SK-N-SH treated with all-trans-retinoic acid at 6 μM for 48 hours (cell line): ENCODE measurements around the gene SLC6A19.

Experiments
- ATAC-seq: fragments of 200-7000 bp; cut with Tn5 transposase; 3 replicates; pipeline ENCODE4 v1.9.1; 2020; ENCODE audit warnings: mild to moderate bottlenecking, moderate library complexity
- ARNTL ChIP-seq: fragments of 450-650 bp; formaldehyde crosslinking; IDR thresholded peaks from 2 replicates; pipeline ENCODE4 v1.5.0; 2020; ENCODE audit warnings: low read depth, mild to moderate bottlenecking, moderate library complexity, borderline replicate concordance
- BACH2 ChIP-seq: fragments of 250-450 bp; sonication (Bioruptor Pico); IDR thresholded peaks from 2 replicates; pipeline ENCODE4 v1.9.0; 2021; ENCODE audit warnings: mild to moderate bottlenecking, borderline replicate concordance
- CSDC2 ChIP-seq: fragments of 250-450 bp; sonication (Bioruptor Pico); IDR thresholded peaks from 2 replicates; pipeline ENCODE4 v1.5.0; 2020; ENCODE audit warnings: mild to moderate bottlenecking, moderate library complexity
- ESRRG ChIP-seq: fragments of 250-450 bp; sonication (Bioruptor Pico); IDR thresholded peaks from 2 replicates; pipeline ENCODE4 v1.6.1; 2021; ENCODE audit warnings: mild to moderate bottlenecking
- GLIS3 ChIP-seq: fragments of 250-450 bp; sonication (Bioruptor Pico); IDR thresholded peaks from 2 replicates; pipeline ENCODE4 v1.5.0; 2020; ENCODE audit warnings: mild to moderate bottlenecking, moderate library complexity
- OSR1 ChIP-seq: fragments of 250-450 bp; sonication (Bioruptor Pico); IDR thresholded peaks from 2 replicates; pipeline ENCODE4 v1.8.0; 2022; ENCODE audit warnings: moderate library complexity, mild to moderate bottlenecking, inconsistent platforms
- PPARA ChIP-seq: fragments of 250-450 bp; sonication (Bioruptor Pico); IDR thresholded peaks from 2 replicates; pipeline ENCODE4 v1.5.0; 2020; ENCODE audit warnings: mild to moderate bottlenecking, borderline replicate concordance
- RARB ChIP-seq: fragments of 250-450 bp; sonication (Bioruptor Pico); IDR thresholded peaks from 2 replicates; pipeline ENCODE4 v1.8.0; 2021; ENCODE audit warnings: mild to moderate bottlenecking, moderate library complexity
- SNAI2 ChIP-seq: fragments of 250-450 bp; sonication (Bioruptor Pico); IDR thresholded peaks from 2 replicates; pipeline ENCODE4 v1.5.0; 2020; ENCODE audit warnings: mild to moderate bottlenecking, moderate library complexity
- TCF4 ChIP-seq: fragments of 250-450 bp; sonication (Bioruptor Pico); IDR thresholded peaks from 2 replicates; pipeline ENCODE4 v1.8.0; 2021; ENCODE audit warnings: mild to moderate bottlenecking, moderate library complexity, borderline replicate concordance
- TOX ChIP-seq: fragments of 250-450 bp; sonication (Bioruptor Pico); IDR thresholded peaks from 2 replicates; pipeline ENCODE4 v1.8.0; 2021; ENCODE audit warnings: mild to moderate bottlenecking, moderate library complexity, borderline replicate concordance
- ZC3H10 ChIP-seq: fragments of 250-450 bp; sonication (Bioruptor Pico); IDR thresholded peaks from 2 replicates; pipeline ENCODE4 v1.5.1; 2021; ENCODE audit warnings: mild to moderate bottlenecking, moderate library complexity
- ZFP3 ChIP-seq: fragments of 250-450 bp; sonication (Bioruptor Pico); IDR thresholded peaks from 2 replicates; pipeline ENCODE4 v1.5.0; 2020; ENCODE audit warnings: mild to moderate bottlenecking, moderate library complexity
- ZFP30 ChIP-seq: fragments of 450-650 bp; formaldehyde crosslinking; IDR thresholded peaks from 2 replicates; pipeline ENCODE4 v1.5.0; 2022; ENCODE audit warnings: mild to moderate bottlenecking, moderate library complexity
- ZNF565 ChIP-seq: fragments of 450-650 bp; formaldehyde crosslinking; conservative IDR thresholded peaks from 2 replicates; pipeline ENCODE4 v1.5.0; 2020; ENCODE audit warnings: low read depth, mild to moderate bottlenecking, moderate library complexity
- ZNF70 ChIP-seq: fragments of 450-650 bp; formaldehyde crosslinking; IDR thresholded peaks from 2 replicates; pipeline ENCODE4 v1.5.0; 2020; ENCODE audit warnings: mild to moderate bottlenecking, moderate library complexity
- ZNF8 ChIP-seq: fragments of 450-650 bp; formaldehyde crosslinking; IDR thresholded peaks from 2 replicates; pipeline ENCODE4 v1.5.0; 2020; ENCODE audit warnings: mild to moderate bottlenecking, moderate library complexity
- TF ChIP-seq, protein P1 (sequence below): fragments of 250-450 bp; sonication (Bioruptor Pico); IDR thresholded peaks from 2 replicates; pipeline ENCODE4 v1.8.0; 2021; ENCODE audit warnings: low read depth, mild to moderate bottlenecking, moderate library complexity, borderline replicate concordance
- TF ChIP-seq, protein P2 (sequence below): fragments of 250-450 bp; sonication (Bioruptor Pico); IDR thresholded peaks from 2 replicates; pipeline ENCODE4 v1.5.0; 2020; ENCODE audit warnings: mild to moderate bottlenecking, moderate library complexity
- TF ChIP-seq, protein P3 (sequence below): fragments of 250-450 bp; sonication (Bioruptor Pico); IDR thresholded peaks from 2 replicates; pipeline ENCODE4 v1.8.0; 2020; ENCODE audit warnings: mild to moderate bottlenecking, moderate library complexity, borderline replicate concordance
- TF ChIP-seq, protein P4 (sequence below): fragments of 250-450 bp; sonication (Bioruptor Pico); IDR thresholded peaks from 2 replicates; pipeline ENCODE4 v1.5.1; 2021; ENCODE audit warnings: mild to moderate bottlenecking, moderate library complexity
- TF ChIP-seq, protein P5 (sequence below): fragments of 250-450 bp; sonication (Bioruptor Pico); IDR thresholded peaks from 2 replicates; pipeline ENCODE4 v1.5.1; 2020; ENCODE audit warnings: low read depth, mild to moderate bottlenecking, moderate library complexity

Gene SLC6A19

DNA sequence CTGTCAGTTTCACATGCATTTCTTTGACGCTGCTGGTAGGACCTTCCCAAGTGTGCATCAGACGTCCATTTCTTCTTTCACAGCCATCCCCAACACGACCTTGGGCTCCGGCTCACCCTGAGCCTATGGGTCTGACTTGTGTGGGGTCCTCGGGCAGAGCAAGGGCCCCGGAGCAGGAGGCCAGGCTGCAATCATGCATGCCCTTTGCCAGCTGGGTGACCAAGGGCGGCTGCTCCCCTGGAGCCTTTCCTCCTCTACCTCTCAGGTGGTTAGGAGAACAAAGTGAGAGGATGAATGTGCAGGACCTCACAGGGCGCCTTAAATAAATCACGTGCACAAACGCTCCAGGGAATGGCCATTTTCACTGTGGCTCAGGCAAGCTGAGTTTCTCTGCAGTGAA, 60.2 kb downstream of the SLC6A19 start:
- no peak for ATAC-seq
- TF ChIP-seq ZFP30 (CRISPR knock-in tag) (no peak), TOX (CRISPR knock-in tag) (no peak), OSR1 (CRISPR knock-in tag) (no peak), ZNF565 (no peak), SNAI2 (no peak)
- TF ChIP-seq, protein P1, sequence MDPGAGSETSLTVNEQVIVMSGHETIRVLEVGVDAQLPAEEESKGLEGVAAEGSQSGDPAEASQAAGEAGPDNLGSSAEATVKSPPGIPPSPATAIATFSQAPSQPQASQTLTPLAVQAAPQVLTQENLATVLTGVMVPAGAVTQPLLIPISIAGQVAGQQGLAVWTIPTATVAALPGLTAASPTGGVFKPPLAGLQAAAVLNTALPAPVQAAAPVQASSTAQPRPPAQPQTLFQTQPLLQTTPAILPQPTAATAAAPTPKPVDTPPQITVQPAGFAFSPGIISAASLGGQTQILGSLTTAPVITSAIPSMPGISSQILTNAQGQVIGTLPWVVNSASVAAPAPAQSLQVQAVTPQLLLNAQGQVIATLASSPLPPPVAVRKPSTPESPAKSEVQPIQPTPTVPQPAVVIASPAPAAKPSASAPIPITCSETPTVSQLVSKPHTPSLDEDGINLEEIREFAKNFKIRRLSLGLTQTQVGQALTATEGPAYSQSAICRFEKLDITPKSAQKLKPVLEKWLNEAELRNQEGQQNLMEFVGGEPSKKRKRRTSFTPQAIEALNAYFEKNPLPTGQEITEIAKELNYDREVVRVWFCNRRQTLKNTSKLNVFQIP (CRISPR knock-in tag): no peak
- TF ChIP-seq, all 23 proteins: peak for 0

DNA sequence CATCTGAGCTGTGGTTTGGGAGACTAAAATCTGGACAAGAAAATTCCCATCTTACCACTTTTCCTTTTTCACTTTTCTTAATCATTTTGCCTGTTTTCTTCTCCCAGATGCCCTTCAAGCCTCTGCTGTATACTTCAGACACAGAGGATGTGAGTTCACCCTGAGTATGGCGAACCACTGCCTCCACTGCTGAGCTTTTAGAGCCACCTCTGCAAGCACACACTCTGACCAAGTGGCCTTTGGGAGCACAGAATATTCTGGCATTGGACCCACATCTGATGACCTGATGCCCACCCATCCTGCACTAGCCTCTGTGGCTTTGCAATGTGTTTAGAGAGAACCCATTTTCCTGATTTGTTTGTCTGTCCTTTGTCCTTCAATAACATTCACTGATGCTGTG, 61.0 kb downstream of the SLC6A19 start:
- TF ChIP-seq ARNTL (CRISPR knock-in tag) (no peak), ZNF8 (CRISPR knock-in tag) (no peak), ZFP30 (CRISPR knock-in tag) (no peak), ZNF565 (no peak), ZC3H10 (CRISPR knock-in tag) (no peak)
- ATAC-seq: no peak

DNA sequence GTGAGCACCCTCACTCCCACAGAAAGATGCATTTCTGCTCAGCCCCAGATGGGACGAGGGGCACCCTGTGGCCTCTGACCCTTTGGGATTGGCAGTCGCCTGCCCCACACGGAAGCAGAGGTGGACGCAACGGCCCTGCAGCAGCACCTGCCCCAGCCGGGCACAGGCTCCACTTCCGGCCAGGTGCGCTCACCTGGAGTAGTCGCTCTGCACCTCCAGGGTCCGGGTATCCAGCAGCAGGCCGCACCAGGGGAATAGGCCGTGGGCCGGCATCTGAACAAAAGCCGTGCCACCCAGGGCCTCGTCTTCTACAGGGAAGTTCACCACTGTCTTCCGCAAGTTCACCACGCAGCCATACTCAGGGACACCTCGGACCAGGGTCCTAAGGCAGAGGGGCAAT, 62.8 kb downstream of the SLC6A19 start:
- ATAC-seq: no peak
- TF ChIP-seq, protein P2, sequence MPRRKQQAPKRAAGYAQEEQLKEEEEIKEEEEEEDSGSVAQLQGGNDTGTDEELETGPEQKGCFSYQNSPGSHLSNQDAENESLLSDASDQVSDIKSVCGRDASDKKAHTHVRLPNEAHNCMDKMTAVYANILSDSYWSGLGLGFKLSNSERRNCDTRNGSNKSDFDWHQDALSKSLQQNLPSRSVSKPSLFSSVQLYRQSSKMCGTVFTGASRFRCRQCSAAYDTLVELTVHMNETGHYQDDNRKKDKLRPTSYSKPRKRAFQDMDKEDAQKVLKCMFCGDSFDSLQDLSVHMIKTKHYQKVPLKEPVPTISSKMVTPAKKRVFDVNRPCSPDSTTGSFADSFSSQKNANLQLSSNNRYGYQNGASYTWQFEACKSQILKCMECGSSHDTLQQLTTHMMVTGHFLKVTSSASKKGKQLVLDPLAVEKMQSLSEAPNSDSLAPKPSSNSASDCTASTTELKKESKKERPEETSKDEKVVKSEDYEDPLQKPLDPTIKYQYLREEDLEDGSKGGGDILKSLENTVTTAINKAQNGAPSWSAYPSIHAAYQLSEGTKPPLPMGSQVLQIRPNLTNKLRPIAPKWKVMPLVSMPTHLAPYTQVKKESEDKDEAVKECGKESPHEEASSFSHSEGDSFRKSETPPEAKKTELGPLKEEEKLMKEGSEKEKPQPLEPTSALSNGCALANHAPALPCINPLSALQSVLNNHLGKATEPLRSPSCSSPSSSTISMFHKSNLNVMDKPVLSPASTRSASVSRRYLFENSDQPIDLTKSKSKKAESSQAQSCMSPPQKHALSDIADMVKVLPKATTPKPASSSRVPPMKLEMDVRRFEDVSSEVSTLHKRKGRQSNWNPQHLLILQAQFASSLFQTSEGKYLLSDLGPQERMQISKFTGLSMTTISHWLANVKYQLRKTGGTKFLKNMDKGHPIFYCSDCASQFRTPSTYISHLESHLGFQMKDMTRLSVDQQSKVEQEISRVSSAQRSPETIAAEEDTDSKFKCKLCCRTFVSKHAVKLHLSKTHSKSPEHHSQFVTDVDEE (CRISPR knock-in tag): no peak
- TF ChIP-seq ZNF8 (CRISPR knock-in tag): no peak
- TF ChIP-seq BACH2: no peak
- no peak for TF ChIP-seq TOX (CRISPR knock-in tag)
- TF ChIP-seq, protein P3, sequence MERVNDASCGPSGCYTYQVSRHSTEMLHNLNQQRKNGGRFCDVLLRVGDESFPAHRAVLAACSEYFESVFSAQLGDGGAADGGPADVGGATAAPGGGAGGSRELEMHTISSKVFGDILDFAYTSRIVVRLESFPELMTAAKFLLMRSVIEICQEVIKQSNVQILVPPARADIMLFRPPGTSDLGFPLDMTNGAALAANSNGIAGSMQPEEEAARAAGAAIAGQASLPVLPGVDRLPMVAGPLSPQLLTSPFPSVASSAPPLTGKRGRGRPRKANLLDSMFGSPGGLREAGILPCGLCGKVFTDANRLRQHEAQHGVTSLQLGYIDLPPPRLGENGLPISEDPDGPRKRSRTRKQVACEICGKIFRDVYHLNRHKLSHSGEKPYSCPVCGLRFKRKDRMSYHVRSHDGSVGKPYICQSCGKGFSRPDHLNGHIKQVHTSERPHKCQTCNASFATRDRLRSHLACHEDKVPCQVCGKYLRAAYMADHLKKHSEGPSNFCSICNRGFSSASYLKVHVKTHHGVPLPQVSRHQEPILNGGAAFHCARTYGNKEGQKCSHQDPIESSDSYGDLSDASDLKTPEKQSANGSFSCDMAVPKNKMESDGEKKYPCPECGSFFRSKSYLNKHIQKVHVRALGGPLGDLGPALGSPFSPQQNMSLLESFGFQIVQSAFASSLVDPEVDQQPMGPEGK (CRISPR knock-in tag): no peak
- no peak for TF ChIP-seq RARB (CRISPR knock-in tag)
- TF ChIP-seq ESRRG (CRISPR knock-in tag): no peak
- no peak for TF ChIP-seq GLIS3 (CRISPR knock-in tag)
- no peak for TF ChIP-seq PPARA (CRISPR knock-in tag)
- no peak for TF ChIP-seq ARNTL (CRISPR knock-in tag)
- no peak for TF ChIP-seq ZNF565
- TF ChIP-seq TCF4 (CRISPR knock-in tag): no peak
- TF ChIP-seq ZC3H10 (CRISPR knock-in tag): no peak
- no peak for TF ChIP-seq SNAI2
- TF ChIP-seq, protein P4, sequence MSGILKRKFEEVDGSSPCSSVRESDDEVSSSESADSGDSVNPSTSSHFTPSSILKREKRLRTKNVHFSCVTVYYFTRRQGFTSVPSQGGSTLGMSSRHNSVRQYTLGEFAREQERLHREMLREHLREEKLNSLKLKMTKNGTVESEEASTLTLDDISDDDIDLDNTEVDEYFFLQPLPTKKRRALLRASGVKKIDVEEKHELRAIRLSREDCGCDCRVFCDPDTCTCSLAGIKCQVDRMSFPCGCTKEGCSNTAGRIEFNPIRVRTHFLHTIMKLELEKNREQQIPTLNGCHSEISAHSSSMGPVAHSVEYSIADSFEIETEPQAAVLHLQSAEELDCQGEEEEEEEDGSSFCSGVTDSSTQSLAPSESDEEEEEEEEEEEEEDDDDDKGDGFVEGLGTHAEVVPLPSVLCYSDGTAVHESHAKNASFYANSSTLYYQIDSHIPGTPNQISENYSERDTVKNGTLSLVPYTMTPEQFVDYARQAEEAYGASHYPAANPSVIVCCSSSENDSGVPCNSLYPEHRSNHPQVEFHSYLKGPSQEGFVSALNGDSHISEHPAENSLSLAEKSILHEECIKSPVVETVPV (CRISPR knock-in tag): no peak

DNA sequence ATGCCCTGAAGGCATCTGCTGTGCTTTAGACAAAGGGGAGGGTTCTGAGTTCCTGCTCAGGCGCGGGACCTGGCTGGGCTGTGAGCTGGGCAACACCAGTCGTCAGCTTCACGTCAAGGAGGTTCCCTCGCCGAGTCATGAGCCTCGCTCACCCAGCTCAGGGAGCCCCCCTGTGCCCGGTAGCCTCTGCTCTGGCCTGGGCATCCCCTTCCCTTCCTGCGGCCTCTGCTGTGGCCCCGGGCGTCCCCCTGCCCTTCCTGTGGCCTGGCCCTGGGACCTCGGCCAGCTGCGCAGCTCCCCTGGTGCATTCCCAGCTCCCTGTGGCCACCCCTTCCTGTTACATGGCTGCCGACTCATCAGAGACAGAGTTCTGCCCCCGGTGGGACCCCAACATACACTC, 63.6 kb downstream of the SLC6A19 start:
- ATAC-seq: no peak

More for the DNA sequence above, 63.6 kb downstream of the SLC6A19 start:
- no peak for TF ChIP-seq SNAI2
- TF ChIP-seq, protein P5, sequence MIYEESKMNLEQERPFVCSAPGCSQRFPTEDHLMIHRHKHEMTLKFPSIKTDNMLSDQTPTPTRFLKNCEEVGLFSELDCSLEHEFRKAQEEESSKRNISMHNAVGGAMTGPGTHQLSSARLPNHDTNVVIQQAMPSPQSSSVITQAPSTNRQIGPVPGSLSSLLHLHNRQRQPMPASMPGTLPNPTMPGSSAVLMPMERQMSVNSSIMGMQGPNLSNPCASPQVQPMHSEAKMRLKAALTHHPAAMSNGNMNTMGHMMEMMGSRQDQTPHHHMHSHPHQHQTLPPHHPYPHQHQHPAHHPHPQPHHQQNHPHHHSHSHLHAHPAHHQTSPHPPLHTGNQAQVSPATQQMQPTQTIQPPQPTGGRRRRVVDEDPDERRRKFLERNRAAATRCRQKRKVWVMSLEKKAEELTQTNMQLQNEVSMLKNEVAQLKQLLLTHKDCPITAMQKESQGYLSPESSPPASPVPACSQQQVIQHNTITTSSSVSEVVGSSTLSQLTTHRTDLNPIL (CRISPR knock-in tag): no peak
- TF ChIP-seq ZC3H10 (CRISPR knock-in tag): no peak
- no peak for TF ChIP-seq ZNF70 (CRISPR knock-in tag)
- no peak for TF ChIP-seq OSR1 (CRISPR knock-in tag)
- no peak for TF ChIP-seq ESRRG (CRISPR knock-in tag)
- no peak for TF ChIP-seq ZFP3 (CRISPR knock-in tag)
- TF ChIP-seq CSDC2: no peak
